Mucosa of rectum (tissue), 2 donors: ENCODE results near the gene CELSR1.
"Not testable (repeated sequence)": the region's sequence is repeated elsewhere in the genome, so short reads cannot be mapped to it uniquely, and the experiment has no call there.

Experiments used
- H3K27ac ChIP-seq, 2 donors: one replicate each; pipeline ENCODE4 v1.7.0; 2013; ENCODE audit warnings: inconsistent platforms in 2 of 2, low read depth in 2 of 2, low read length in 2 of 2
- H3K27me3 ChIP-seq, 2 donors: one replicate each; pipeline ENCODE4 v1.7.0; 2013; ENCODE audit warnings: low read length in 2 of 2; ENCODE audit not compliant: control insufficient read depth in 2 of 2, insufficient read depth in 2 of 2
- H3K36me3 ChIP-seq, 2 donors: one replicate each; pipeline ENCODE4 v1.7.0; 2013; ENCODE audit warnings: low read length in 2 of 2; ENCODE audit not compliant: control insufficient read depth in 2 of 2, insufficient read depth in 2 of 2
- H3K4me1 ChIP-seq, 2 donors: one replicate each; pipeline ENCODE4 v1.7.0; 2013; ENCODE audit warnings: low read length in 2 of 2, mild to moderate bottlenecking in 1 of 2; ENCODE audit not compliant: control insufficient read depth in 2 of 2, insufficient read depth in 2 of 2
- H3K4me3 ChIP-seq, 2 donors: one replicate each; pipeline ENCODE4 v1.7.0; 2013; ENCODE audit warnings: low read length in 2 of 2
- H3K9ac ChIP-seq, 2 donors: one replicate each; pipeline ENCODE4 v1.7.0; 2013; ENCODE audit warnings: low read length in 2 of 2, low read depth in 1 of 2, mild to moderate bottlenecking in 1 of 2
- H3K9me3 ChIP-seq, 2 donors: one replicate each; pipeline ENCODE4 v1.7.0; 2013; ENCODE audit warnings: low read length in 2 of 2; ENCODE audit not compliant: control insufficient read depth in 2 of 2
- donor health status: healthy.
- donor health status: Normal muscosa, but diverticular disease.

CELSR1 gene

DNA sequence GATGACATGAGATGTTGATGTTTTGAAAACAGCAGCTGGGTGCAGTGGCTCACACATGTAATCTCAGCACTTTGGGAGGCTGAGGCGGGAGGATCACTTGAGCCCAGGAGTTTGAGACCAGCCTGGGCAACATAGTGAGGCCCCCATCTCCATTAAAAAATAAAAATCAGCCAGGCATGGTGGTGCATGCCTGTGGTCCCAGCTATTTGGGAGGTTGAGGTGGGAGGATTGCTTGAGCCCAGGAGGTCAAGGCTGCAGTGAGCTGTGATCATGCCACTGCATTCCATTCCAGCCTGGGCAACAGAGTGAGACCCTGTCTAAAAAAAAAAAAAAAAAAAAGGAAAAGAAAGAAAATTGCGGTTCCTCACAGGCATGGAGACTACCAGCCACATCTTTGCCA is 224.6 kb downstream of the CELSR1 start:
- H3K27ac ChIP-seq, H3K9ac ChIP-seq, H3K36me3 ChIP-seq, H3K27me3 ChIP-seq, H3K4me3 ChIP-seq, H3K9me3 ChIP-seq, H3K4me1 ChIP-seq: not testable (repeated sequence)

DNA sequence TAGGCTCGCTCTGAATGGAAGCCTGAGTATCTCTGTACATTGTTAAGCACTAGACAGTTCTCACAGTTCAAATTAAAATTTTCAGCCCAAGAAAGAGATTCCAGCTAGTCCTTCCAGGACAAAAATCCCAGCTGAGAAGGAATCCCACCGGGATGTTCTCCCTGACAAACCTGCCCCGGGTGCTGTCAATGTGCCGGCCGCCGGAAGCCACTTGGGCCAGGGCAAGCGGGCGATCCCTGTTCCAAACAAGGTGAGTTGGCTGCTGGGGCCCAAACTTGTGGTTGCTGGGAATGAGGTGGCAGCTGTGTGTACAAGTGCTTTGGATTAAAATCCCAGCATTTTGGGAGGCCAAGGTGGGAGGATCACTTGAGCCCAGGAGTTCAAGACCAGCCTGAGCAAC is 225.4 kb downstream of the CELSR1 start:
- Histone ChIP-seq H3K9ac (no peak overlapping the region), H3K4me1 (no peaks in the 10 kb centered on the region), H3K4me3 (no peak overlapping the region), H3K36me3 (peaks cover 0 to 4% of the 10 kb centered on the region in 2 donors), H3K27me3 (no peaks in the 10 kb centered on the region), H3K9me3 (no peaks in the 10 kb centered on the region), H3K27ac (no peak overlapping the region)
